ENCODE data around the gene RGS14. TPM values are rescaled to one million over a fixed set of nuclear protein-coding genes. Genes with fewer than 3 reads are reported as not detected.
"Not testable (repeated sequence)": the region's sequence is repeated elsewhere in the genome, so short reads cannot be mapped to it uniquely, and the experiment has no call there.

The RGS14 gene
- polyA plus RNA-seq, 1 donor, result 11.1 TPM

DNA sequence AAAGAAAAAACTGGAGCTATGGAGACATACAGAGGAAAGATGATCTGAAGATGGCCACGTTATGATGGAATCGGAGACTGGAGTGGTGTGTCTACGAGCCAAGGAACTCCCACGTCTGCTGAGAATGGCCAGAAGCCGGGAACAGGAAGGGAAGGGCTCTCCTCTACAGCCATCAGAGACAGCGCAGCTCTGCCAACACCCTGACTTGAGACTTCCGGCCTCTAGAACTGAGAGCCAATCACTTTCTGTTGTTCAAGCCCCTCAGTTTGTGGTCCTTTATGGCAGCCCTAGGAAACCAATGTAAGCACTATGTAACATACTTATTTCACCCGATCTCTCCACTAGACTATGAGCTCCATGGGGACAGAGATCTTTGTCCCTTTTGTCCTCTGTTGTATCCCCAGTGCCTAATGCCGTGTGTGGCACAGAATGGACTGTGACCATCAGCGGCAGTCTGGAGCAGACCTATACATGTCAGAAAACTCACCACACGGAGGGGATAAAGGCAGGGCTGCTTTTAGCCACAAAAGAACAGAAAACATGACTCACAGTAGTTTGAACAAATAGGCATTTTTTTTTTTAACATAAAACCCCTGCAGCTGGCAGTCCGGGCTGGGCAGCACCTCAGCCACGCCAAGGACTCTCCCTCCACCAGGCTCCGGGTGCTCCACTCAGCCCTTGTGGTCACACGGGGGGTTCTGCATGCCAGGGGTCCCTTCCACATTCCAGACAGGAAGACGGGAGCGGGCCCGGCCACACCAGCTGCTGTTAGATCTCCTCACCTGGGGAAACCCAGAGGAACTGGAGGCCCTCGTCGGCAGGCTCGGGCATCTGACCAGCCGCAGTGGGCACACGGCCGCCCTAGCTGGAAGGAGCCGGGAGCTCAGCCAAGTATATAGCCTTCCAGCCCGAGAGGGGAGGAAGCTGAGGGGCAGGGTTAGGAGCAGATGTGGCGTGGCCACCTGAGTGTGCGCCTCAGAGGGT lies 29.9 kb upstream of the RGS14 start:
- DNase-seq, result no peak

DNA sequence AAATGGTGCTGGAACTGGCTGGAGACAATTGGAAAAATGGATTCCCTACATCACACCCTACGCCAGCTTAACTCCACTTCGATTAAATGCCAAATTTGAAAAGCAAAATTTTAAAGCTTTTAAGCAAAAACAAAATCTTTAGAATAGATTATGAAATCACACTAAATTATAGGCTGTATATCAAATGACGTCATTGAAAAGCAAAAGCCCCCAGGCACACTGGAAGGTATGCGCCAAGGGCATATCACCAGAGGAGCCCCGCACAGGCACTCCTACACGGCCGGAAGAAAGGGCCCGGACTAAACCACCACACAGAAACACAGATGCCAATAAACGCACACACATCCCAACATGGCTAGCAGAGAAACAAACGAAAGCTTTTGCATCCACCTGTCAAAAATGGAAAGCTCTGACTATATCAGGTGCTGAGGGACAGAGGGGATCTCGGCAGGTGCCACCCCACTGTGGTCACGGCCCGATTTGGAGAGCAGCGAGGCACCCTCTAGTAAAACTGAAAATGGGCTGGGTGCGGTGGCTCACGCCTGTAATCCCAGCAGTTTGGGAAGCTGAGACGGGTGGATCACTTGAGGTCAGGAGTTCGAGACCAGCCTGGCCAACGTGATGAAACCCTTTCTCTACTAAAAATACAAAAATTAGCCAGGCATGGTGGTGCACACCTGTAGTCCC lies 29.0 kb upstream of the RGS14 start:
- DNase-seq, result no peak

DNA sequence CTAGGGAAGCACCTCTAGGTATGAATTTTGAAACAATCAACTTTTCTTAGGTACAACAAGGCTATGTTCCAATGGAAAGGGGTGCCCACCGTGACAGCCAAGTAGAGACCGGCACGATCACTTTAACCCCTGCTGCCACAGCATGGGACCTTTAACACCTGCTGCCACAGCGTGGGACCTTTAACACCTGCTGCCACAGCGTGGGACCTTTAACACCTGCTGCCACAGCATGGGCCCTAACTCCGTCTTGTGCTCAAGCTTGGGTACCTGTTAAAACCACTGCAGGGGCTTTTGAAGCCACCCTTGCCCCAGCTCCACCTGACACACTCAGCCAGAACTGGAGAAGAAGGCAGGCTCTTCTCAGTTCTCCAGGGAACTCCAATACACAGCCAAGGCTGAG lies 27.8 kb upstream of the RGS14 start:
- DNase-seq, result no peak

DNA sequence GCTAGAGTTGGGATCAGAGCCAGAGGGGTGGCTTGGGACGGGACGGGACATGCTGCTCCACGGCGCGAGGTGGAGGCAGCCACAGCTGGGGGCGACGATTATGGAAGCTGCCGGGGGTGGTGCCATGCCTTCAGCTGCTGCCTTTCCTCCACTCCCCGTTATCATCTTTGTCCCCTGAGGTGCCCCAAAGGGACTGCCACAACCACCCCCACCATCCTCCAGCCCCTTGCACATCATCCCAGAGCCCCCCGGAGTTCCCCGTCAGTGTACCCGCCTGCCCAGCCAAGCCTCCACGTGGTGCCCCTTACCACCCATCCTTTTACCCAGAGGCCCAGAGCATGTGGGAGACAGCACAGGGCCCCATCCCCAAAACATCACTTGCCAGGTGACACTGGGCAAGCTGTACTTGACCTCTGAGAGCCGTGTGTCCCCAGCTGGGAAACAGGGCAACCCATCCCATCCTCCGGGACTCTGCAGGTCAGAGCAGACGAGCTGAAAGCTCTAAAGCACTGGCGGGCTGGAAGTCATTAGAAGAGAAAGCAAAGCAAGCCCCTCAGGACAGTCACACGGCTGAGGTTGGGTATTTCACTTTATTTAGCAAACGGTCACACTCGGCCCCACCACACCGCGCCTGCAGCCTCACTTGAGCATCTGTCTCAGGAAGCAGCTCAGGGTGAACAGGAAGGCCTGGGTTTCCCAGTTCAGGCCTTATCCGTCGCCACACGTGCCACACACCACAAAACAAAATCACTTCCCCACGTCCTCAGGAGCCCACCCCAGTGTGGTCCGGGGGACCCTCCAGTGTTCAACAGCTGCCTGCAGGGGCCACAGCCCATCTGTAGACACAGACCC lies 26.5 kb upstream of the RGS14 start:
- no peak for DNase-seq

DNA sequence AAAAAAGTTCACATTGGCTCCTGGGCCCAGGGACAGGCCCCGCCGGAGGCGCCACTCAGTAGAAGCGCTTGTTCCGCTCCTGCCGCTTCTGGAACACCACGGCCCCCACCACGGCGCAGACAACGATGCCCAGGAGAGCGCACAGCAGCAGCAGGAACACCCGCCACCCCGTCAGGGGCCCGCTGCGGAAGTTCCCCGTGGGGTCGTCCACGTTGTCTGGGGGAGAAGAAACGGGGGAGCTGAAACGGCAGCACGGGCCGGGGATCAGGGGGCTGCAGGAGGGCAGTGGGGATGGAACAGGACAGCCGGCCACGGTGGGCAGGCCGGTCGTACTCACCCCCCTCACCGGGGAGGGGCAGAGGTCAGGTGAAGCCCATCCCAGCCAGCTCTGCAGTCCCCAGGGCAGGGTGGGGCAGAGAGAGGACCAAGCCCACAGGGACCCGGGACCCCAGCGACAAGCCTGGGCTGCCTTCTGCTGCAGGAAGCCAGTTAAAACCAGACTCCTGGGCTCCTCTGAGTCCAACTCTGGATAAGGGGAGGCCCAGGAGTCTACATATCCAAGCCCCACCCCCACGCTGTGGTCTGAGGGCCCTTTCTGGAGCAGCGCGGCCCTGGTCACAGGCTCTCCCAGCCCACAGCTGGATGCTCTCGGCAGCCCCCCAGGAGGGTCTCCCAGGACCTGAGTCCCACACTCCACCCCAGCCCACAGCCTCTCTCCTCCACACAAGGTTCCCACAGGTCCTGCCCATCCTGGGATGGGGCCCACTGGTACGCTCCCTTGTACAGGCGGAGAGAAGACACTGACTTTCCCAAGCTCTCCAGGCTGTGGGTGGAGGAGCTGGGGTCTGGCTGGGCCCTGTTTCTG lies 25.5 kb upstream of the RGS14 start:
- DNase-seq, result no peak

DNA sequence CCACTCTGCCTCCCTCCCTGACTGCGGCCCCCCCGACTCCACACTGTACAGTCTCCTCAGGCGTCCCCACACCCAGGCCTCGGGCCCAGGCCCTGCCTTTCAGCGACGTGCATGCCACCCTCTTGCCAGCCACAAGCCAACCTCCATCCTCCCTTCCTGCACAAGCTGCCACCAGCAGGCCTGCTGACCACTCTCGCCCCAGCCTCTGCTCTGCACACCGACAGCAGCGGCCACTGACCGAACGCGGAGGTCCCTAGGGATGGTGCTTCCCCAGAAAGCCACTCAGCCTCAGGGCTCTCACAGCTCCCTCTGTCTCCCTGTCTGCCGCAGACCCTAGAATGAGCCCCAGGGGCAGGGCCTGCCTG lies 24.8 kb upstream of the RGS14 start:
- no peak for DNase-seq

DNA sequence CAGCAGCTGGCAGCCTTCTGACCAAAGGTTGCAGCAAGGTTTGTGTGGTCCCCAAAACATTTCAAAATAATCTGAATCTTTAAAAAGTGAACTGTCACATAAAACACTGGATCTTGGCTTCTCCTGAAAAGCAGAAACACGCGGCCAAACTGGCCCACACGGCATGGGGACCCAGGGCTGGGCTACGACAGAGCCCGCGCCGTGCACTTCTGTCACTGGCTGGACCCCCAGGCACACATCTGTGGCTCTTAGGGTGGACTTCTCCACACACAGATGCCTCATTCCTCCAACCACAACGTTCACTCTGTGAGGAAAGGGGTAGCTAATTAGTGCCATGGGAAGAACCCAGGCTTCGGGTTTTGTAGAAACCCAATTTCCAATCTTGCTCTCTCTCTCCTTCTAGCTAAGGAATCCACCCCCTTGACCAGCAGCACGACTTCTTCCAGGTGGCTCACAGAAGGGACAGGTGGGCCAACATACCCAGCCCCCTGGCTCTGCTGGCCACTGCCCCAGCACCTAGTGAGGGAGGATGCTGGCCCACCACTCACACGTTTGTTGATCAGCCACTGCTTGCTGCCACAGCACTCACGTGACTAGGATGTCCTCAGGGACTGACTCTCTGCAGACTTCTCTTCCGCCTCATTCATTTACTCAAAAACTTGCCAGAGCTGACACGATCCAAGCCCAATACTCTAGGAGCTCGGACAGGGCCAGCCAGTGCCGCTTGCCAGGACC lies 24.1 kb upstream of the RGS14 start:
- no peak for DNase-seq

DNA sequence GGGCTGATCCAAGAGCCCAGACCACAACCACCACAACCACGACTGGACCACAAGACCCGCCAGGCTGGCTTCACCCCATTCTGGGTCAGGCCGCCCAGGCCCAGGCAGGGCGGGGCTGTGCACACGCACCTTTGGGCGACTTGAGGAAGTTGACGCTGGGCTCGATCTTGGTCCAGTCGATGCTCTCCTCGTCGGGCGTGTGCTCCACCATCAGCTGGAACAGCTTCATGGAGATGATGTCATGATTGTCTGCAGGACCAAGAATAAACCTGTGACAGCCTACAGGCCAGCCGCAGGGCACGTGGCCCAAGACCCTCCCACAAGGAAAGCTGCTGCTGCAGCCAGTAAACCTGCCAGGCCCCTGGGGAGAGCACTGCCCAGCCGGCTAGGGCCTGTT lies 23.6 kb upstream of the RGS14 start:
- no peak for DNase-seq

DNA sequence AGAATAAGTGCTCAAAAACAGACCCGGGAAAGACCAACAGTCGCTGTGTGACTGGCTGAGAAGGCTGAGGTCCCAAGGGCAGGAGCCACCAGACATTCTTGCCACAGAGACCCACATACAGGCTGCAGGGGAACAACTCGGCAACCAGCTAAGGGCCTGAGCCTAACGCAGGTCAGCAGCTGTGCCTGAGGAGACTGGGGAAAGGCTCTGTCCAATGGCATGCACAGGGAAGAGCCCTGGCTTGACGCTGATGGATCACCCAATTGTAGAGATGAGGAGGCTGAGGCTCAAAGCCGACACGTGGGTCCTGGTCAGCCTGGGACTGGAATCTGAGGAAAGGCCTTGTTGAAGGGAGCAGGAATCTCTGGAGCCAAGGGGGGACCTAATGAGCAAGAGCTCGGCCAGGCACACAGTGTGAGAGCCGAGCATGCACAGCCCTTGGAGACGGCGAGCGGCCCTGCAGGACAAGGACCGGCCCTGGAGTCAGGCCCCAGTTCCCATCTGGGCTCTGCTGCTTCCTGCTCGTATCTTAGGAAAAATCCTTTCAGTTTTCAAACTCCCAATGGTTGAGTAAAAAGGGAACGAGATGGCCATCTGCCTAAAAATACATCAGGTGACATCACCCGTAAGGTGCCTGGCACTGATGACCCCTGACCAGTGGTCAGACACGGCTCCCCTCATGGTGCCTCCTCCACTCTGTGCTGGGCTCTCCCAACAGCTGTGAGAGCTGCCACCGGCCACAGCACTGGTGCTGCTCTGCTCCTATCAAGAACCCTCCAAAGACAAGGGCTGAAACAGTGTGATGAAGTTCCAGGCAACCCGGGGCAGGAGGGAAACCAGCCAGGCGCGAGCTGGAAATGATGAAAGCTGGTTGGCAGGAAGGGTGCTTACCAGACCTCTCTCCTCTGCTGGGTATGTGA lies 22.7 kb upstream of the RGS14 start:
- DNase-seq, result no peak

DNA sequence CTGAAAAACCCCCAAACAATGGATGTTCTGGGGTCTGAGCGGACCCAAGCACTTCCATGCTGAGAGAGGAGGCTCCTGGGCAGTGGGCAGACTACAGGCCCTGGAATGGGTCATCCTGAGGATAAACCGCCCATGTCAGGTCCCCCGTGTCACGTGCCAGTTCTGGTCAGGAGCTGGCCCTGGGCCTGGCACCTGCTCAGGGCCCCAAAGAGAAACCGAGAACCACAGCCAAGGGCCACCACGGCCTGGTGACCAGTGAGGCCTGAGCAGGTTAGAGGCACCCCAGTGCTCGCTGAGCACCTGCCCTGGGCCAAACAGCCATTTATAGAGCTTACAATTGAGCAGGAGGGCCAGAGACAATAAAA lies 22.0 kb upstream of the RGS14 start:
- DNase-seq, result no peak

DNA sequence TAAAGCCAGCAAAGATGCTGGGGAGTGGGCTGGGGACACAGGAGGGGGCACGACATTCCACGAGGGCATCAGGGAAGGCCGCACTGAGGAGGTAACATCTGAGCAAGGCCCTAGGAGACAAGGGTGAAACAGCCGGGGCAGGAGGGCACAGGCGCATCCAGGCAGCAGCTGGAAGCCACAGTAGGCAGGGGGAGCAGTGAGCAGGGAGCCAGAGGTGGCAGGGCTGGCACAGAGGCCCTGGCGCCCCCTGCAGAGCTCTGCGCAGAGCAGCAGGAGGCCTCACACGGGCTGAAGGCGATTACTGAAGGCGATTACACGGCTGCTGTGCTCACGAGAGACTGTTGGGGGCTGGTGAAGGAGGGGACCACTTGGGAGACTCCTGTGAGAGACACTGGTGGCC lies 21.6 kb upstream of the RGS14 start:
- DNase-seq, result no peak

DNA sequence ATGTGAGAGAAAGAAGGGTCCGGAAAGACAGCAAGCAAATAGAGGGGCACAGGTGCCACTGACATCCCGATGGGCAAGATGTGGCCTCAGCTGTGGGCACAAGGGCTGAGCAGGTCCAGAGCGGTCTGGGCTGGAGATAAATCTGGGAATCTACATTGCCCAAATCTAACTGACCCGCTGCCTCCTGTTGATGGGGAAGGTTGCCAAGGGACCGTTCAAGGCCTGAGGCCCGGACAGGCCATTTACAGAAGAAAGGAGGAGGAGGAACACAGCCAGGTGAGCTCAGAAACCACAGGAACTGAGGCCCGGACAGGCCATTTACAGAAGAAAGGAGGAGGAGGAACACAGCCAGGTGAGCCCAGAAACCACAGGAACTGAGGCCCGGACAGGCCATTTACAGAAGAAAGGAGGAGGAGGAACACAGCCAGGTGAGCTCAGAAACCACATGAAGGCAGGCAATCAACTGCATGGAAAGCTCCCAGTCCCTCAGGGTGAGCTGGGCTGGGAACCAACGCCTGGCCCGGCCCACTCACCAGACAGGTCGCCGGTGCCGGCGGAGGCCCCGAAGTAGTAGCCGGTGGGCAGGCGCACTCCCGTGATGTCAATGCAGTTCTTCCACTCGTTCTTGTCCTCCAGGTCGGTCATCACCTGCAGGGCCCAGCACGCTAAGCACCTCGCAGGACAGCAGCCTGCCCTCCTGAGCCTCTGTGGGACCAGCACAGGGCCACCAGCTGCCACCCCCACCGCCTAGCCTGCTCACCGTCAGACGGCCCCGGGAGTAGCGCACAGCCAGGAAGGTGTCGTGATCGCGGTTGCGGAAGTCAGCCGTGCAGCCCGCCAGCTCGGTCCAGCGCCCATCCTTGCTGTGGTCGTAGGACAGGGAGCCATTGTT lies 20.9 kb upstream of the RGS14 start:
- DNase-seq, result no peak

DNA sequence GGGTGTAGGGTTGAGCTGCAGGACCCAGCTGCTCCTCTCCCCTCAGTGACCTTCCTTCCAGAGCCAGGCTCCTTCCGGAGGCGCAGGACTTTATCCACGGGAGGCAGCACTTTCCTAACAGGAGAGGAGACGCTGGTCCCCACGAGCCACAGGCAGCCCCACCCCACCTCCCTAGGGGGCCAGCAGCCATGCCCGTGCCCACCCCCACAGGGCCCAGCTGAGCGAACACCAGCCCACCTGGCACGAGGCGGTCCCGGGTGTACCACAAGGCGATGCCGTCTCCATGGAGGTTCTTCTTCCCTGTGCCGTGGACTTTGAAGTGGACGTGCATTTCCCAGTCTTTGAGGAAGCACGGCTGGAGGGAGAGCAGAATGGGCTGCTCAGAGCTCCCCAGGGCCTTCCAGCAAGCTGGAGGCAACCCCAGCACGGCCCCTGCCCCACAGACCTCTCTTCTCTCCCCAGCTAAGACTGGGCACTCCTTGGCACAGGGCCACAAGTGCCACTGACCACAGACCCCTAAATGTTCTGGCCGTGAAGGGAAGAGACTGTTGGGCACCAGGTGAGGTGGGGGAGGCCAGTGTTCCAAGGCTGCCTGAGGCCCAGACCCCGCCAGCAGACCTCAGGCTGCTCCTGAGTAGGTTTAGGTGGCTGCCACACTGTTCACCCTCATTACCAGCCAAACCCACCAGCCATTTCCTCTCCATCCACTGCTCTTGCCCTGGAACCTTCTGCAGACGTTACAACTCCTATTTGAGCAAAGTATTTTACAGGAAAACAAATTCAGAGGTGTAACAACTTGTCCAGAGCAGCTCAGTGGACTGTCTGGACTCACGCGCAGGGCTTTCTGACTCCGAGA lies 19.2 kb upstream of the RGS14 start:
- DNase-seq, result no peak

DNA sequence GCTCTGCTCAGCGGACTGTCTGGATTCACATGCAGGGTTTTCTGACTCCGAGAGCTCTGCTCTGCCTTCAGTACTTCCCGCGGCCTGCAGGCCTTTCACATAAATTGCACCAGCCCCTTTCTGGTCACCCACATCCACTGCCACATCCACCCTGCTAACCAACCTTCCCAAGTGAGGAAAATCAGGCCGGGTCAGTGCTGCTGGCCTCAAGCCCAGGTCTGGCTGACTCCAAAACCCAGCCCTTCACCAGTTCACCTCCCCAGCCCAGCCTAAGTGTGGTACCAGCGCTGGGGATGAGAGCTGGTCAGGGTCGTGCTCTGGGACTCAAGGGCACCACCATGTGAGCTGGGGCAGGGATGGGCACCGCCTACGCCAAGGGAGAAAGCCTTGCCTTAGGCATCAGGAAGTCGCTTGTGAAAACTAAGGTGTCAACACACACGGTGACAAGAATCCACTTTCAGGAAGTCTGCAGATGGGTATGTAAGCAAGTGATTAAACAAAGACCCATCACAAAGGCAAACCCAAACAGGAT lies 18.6 kb upstream of the RGS14 start:
- no peak for DNase-seq

DNA sequence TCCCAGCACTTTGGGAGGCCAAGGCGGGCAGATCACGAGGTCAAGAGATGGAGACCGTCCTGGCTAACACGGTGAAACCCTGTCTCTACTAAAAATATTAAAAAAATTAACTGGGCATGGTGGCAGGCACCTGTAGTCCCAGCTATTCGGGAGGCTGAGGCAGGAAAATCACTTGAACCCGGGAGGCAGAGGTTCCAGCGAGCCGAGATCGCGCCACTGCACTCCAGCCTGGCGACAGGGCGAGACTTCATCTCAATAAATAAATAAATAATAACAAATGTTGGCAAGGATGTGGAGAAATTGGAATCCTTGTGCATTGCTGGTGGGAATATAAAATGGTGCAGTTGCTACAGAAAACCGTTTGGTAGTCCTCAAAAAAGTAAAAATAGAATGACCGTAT lies 14.7 kb upstream of the RGS14 start:
- not testable (repeated sequence) for DNase-seq

DNA sequence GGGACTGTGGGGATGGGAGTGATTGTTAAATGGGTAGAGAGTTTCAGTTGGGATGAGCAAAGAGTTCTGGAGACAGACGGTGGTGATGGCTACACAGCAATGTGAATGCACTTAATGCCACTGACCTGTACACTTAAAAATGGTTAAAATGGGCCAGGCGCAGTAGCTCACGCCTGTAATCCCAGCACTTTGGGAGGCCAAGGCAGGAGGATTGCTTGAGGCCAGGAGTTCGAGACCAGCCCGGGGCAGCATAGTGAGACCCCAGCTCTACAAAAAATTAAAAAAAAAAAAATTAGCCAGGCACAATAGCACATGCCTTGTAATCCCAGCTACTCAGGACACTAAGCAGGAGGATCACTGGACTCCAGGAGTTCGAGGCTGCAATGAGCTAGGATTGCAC lies 13.9 kb upstream of the RGS14 start:
- no peak for DNase-seq

DNA sequence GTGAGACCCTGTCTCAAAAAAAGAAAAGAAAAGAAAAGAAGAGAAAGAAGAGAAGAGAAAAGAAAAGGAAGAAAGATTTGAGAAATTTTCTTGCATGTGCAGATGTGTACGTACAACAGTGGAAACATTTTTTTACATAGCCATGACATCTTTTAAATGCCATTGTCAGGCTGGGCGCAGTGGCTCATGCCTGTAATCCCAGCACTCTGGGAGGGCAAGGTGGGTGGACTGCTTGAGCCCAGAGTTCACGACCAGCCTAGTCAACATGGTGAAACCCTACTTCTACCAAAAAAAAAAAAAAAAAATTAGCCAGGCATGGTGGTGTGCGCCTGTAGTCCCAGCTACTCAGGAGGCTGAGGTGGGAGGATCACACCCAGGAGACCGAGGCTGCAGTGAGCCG lies 12.8 kb upstream of the RGS14 start:
- DNase-seq, result no peak

DNA sequence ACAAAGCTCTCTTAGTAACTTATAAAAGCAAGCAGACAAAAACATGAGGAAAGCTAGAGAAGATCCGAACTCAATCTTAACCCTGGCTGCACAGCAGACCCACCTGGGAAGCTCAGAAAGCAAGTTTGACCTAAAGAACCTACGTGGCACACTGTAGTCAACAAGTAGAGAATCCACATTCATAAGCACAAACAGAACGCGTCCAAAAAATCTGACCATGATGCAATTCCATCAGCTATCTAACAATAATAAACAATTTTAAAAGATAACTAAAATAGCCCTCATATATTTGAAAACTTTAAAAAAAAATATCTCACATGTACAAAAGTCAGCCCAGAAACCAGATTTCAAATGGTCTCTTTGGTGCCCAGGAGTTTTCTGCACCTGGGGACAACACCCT lies 10.9 kb upstream of the RGS14 start:
- DNase-seq, result no peak
